ENCODE results near the gene MORN1.

DNA sequence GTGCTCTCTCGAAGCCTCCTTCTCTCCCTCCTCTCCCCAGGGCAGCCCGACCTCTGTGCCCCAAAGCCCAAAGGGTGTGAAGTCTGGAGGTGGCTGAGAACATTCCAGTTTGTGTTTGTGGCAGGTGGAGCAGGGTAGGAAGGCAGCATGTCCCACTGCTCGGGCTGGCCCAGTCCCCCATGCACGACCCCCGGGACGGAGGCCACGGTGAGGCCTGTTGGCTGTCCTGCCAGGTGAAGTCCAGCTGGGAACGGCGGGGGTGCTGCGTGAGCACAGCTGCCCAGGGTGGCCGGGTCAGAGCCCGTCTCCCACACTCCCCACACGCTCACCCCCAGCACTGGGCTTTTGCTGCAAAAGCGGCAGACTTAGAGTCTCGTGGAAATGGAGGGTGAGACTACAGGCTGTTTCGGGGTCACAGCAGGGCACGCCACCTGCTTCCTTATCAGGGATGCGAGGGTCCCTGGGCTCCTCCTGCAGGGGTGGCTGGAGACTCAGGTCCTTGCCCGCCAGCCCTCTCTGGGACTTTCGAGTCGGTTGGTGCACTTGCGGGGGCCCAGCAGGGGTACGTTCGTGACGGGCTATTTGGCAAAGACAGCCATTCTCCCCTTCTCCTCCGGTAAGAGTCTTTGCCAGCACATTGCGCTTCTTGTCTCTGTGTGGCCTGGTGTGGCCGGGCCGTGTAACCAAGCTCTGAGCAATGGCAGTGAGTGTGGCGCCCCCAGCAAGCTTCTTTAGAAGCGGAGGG lies 40.3 kb downstream of the MORN1 start:
- TF ChIP-seq, protein P1, sequence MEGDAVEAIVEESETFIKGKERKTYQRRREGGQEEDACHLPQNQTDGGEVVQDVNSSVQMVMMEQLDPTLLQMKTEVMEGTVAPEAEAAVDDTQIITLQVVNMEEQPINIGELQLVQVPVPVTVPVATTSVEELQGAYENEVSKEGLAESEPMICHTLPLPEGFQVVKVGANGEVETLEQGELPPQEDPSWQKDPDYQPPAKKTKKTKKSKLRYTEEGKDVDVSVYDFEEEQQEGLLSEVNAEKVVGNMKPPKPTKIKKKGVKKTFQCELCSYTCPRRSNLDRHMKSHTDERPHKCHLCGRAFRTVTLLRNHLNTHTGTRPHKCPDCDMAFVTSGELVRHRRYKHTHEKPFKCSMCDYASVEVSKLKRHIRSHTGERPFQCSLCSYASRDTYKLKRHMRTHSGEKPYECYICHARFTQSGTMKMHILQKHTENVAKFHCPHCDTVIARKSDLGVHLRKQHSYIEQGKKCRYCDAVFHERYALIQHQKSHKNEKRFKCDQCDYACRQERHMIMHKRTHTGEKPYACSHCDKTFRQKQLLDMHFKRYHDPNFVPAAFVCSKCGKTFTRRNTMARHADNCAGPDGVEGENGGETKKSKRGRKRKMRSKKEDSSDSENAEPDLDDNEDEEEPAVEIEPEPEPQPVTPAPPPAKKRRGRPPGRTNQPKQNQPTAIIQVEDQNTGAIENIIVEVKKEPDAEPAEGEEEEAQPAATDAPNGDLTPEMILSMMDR (IDR thresholded peaks at IDR 0.05; ENCODE audit: low read length), result no peak
- TF ChIP-seq EZH2 (IDR thresholded peaks at IDR 0.05; ENCODE audit: borderline replicate concordance, low read length), result no peak

Data from OCI-LY1 (cell line).